Neural cell (in vitro differentiated cells): ENCODE results near the gene FNBP1. TPM values are rescaled to one million over a fixed set of nuclear protein-coding genes. Genes with fewer than 3 reads are reported as not detected.

Experiments
- H2AFZ ChIP-seq: fragments of 200-600, 300-800 bp; sonication (generic), shearing (Covaris generic); 2 replicates; pipeline ENCODE4 v1.6.0; 2014; ENCODE audit warnings: low read depth, mild to moderate bottlenecking, antibody characterized with exemption, low read length, moderate library complexity
- H3F3A ChIP-seq: fragments of 200-600 bp; shearing (Covaris generic); 2 replicates; pipeline ENCODE4 v1.6.1; 2016; ENCODE audit warnings: mild to moderate bottlenecking, moderate library complexity, mixed read lengths, antibody characterized with exemption, low read length; ENCODE audit not compliant: insufficient read depth, poor library complexity, severe bottlenecking
- H3K27ac ChIP-seq: fragments of 200-600, 300-800 bp; sonication (generic), shearing (Covaris generic); 2 replicates; pipeline ENCODE4 v1.5.1; 2014; ENCODE audit warnings: mild to moderate bottlenecking, low read length, moderate library complexity
- H3K27me3 ChIP-seq: fragments of 300-800, 200-600 bp; sonication (generic), shearing (Covaris generic); 2 replicates; pipeline ENCODE4 v1.6.0; 2014; ENCODE audit warnings: mild to moderate bottlenecking, low read depth, low read length, moderate library complexity; ENCODE audit not compliant: insufficient read depth
- H3K36me3 ChIP-seq: fragments of 300-800, 200-600 bp; sonication (generic), shearing (Covaris generic); 2 replicates; pipeline ENCODE4 v1.5.1; 2014; ENCODE audit warnings: mild to moderate bottlenecking, antibody characterized with exemption, low read length, moderate library complexity; ENCODE audit not compliant: insufficient read depth
- H3K4me2 ChIP-seq: fragments of 300-800, 200-600 bp; sonication (generic), shearing (Covaris generic); 2 replicates; pipeline ENCODE4 v1.6.0; 2014; ENCODE audit warnings: mild to moderate bottlenecking, low read length
- H3K4me3 ChIP-seq: fragments of 300-800, 200-600 bp; sonication (generic), shearing (Covaris generic); 2 replicates; pipeline ENCODE4 v1.5.1; 2014; ENCODE audit warnings: mild to moderate bottlenecking, low read length, moderate library complexity
- H3K79me2 ChIP-seq: fragments of 200-600 bp; shearing (Covaris generic); replicated peaks from 2 replicates; pipeline ENCODE4 v1.6.0; 2014; ENCODE audit warnings: mild to moderate bottlenecking, low read length, moderate library complexity; ENCODE audit not compliant: insufficient read depth
- H3K9ac ChIP-seq: fragments of 300-800, 200-600 bp; sonication (generic), shearing (Covaris generic); 2 replicates; pipeline ENCODE4 v1.6.1; 2016; ENCODE audit warnings: mild to moderate bottlenecking, low read length, mixed read lengths
- H3K9me2 ChIP-seq: fragments of 200-600 bp; shearing (Covaris generic); 2 replicates; pipeline ENCODE4 v1.6.1; 2016; ENCODE audit warnings: mild to moderate bottlenecking, low read length, mixed read lengths; ENCODE audit not compliant: insufficient read depth
- H3K9me3 ChIP-seq: fragments of 200-600, 300-800 bp; sonication (generic), shearing (Covaris generic); 2 replicates; pipeline ENCODE4 v1.6.1; 2016; ENCODE audit warnings: mild to moderate bottlenecking, mixed run types, low read length, moderate library complexity, mixed read lengths
- H4K20me1 ChIP-seq: fragments of 200-600 bp; shearing (Covaris generic); 2 replicates; pipeline ENCODE4 v1.6.1; 2016; ENCODE audit warnings: mild to moderate bottlenecking, mixed run types; ENCODE audit not compliant: insufficient read depth
- EP300 ChIP-seq: fragments of 450-650 bp; conservative IDR thresholded peaks from 2 replicates; pipeline ENCODE4 v1.6.1; 2014; ENCODE audit warnings: antibody characterized with exemption, mild to moderate bottlenecking, moderate library complexity; ENCODE audit not compliant: poor library complexity, severe bottlenecking
- EZH2 ChIP-seq: fragments of 200-600, 300-800 bp; shearing (Covaris generic), sonication (generic); IDR thresholded peaks from 2 replicates; pipeline ENCODE4 v1.6.1; 2014; ENCODE audit warnings: antibody characterized with exemption, low read length, borderline replicate concordance, mild to moderate bottlenecking; ENCODE audit not compliant: insufficient read depth, poor library complexity, severe bottlenecking
- MXI1 ChIP-seq: fragments of 450-650 bp; conservative IDR thresholded peaks from 2 replicates; pipeline ENCODE4 v1.6.1; 2014; ENCODE audit warnings: antibody characterized with exemption, mild to moderate bottlenecking; ENCODE audit not compliant: poor library complexity, severe bottlenecking
- POLR2AphosphoS5 ChIP-seq: IDR thresholded peaks from 2 replicates; pipeline ENCODE4 v1.6.1; 2012
- RAD21 ChIP-seq: fragments of 450-650 bp; conservative IDR thresholded peaks from 2 replicates; pipeline ENCODE4 v1.6.1; 2014; ENCODE audit warnings: antibody characterized with exemption, mild to moderate bottlenecking, moderate library complexity
- SMC3 ChIP-seq: fragments of 450-650 bp; conservative IDR thresholded peaks from 2 replicates; pipeline ENCODE4 v1.6.1; 2014; ENCODE audit warnings: antibody characterized with exemption, mild to moderate bottlenecking, moderate library complexity; ENCODE audit not compliant: poor library complexity
- TAF1 ChIP-seq: IDR thresholded peaks from 2 replicates; pipeline ENCODE4 v1.6.1; 2012; ENCODE audit warnings: low read depth
- polyA plus RNA-seq: library from polyadenylated mRNA; depleted of rRNA; stranded (reverse); fragments of >200 nt; gene quantifications from 2 replicates; pipeline ENCODE4 v1.2.3, GENCODE V29; 2014
- TF ChIP-seq, protein P1 (sequence below): IDR thresholded peaks from 2 replicates; pipeline ENCODE4 v1.6.1; 2012; ENCODE audit warnings: borderline replicate concordance
- TF ChIP-seq, protein P2 (sequence below): fragments of 450-650 bp; IDR thresholded peaks from 2 replicates; pipeline ENCODE4 v1.5.1; 2014; ENCODE audit warnings: antibody characterized with exemption, mild to moderate bottlenecking, moderate library complexity; ENCODE audit not compliant: poor library complexity, severe bottlenecking

FNBP1 gene
- polyA plus RNA-seq, 1 donor from 2014 or later: 16.6 TPM

- Histone ChIP-seq H3K36me3 (no peaks in the 10 kb centered on the region), H3K4me3 (no peak overlapping the region), H3K9ac (no peak overlapping the region), H3K9me3 (no peaks in the 10 kb centered on the region), H3K4me2 (no peak overlapping the region), H4K20me1 (no peaks in the 10 kb centered on the region), H3K9me2 (no peaks in the 10 kb centered on the region), H2AFZ (no peak overlapping the region), H3K79me2 (no peaks in the 10 kb centered on the region), H3F3A (no peaks in the 10 kb centered on the region), H3K27ac (no peak overlapping the region), H3K27me3 (no peaks in the 10 kb centered on the region)
- no peak for TF ChIP-seq POLR2AphosphoS5
- TF ChIP-seq EP300: no peak
- TF ChIP-seq EZH2: no peak
- no peak for TF ChIP-seq TAF1
- TF ChIP-seq, protein P1, sequence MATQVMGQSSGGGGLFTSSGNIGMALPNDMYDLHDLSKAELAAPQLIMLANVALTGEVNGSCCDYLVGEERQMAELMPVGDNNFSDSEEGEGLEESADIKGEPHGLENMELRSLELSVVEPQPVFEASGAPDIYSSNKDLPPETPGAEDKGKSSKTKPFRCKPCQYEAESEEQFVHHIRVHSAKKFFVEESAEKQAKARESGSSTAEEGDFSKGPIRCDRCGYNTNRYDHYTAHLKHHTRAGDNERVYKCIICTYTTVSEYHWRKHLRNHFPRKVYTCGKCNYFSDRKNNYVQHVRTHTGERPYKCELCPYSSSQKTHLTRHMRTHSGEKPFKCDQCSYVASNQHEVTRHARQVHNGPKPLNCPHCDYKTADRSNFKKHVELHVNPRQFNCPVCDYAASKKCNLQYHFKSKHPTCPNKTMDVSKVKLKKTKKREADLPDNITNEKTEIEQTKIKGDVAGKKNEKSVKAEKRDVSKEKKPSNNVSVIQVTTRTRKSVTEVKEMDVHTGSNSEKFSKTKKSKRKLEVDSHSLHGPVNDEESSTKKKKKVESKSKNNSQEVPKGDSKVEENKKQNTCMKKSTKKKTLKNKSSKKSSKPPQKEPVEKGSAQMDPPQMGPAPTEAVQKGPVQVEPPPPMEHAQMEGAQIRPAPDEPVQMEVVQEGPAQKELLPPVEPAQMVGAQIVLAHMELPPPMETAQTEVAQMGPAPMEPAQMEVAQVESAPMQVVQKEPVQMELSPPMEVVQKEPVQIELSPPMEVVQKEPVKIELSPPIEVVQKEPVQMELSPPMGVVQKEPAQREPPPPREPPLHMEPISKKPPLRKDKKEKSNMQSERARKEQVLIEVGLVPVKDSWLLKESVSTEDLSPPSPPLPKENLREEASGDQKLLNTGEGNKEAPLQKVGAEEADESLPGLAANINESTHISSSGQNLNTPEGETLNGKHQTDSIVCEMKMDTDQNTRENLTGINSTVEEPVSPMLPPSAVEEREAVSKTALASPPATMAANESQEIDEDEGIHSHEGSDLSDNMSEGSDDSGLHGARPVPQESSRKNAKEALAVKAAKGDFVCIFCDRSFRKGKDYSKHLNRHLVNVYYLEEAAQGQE: no peak
- TF ChIP-seq, protein P2, sequence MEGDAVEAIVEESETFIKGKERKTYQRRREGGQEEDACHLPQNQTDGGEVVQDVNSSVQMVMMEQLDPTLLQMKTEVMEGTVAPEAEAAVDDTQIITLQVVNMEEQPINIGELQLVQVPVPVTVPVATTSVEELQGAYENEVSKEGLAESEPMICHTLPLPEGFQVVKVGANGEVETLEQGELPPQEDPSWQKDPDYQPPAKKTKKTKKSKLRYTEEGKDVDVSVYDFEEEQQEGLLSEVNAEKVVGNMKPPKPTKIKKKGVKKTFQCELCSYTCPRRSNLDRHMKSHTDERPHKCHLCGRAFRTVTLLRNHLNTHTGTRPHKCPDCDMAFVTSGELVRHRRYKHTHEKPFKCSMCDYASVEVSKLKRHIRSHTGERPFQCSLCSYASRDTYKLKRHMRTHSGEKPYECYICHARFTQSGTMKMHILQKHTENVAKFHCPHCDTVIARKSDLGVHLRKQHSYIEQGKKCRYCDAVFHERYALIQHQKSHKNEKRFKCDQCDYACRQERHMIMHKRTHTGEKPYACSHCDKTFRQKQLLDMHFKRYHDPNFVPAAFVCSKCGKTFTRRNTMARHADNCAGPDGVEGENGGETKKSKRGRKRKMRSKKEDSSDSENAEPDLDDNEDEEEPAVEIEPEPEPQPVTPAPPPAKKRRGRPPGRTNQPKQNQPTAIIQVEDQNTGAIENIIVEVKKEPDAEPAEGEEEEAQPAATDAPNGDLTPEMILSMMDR: no peak
- no peak for TF ChIP-seq MXI1
- no peak for TF ChIP-seq RAD21
- no peak for TF ChIP-seq SMC3
Measured at GRCh38 chr9:129858167-129858962, 184.6 kb downstream of the FNBP1 start.

- no peaks in the 10 kb centered on the region for H3K9me3 ChIP-seq
- no peaks in the 10 kb centered on the region for H4K20me1 ChIP-seq
- H3K79me2 ChIP-seq: no peaks in the 10 kb centered on the region
- no peaks in the 10 kb centered on the region for H3K9me2 ChIP-seq
- no peaks in the 10 kb centered on the region for H3K36me3 ChIP-seq
- no peak overlapping the region for H3K27ac ChIP-seq
- H3K4me2 ChIP-seq: no peak overlapping the region
- no peak overlapping the region for H3K9ac ChIP-seq
- H3K4me3 ChIP-seq: no peak overlapping the region
- no peak overlapping the region for H2AFZ ChIP-seq
- H3K27me3 ChIP-seq: no peaks in the 10 kb centered on the region
- H3F3A ChIP-seq: no peaks in the 10 kb centered on the region
- no peak for TF ChIP-seq EZH2
- TF ChIP-seq TAF1: no peak
- TF ChIP-seq POLR2AphosphoS5: no peak
Measured at GRCh38 chr9:129857207-129857606, 185.8 kb downstream of the FNBP1 start.
